Vagina (tissue), 2 donors: ENCODE measurements around the gene FES.
"Not testable (repeated sequence)": the region's sequence is repeated elsewhere in the genome, so short reads cannot be mapped to it uniquely, and the experiment has no call there.

Experiments
- CTCF ChIP-seq, 3 experiments: fragments of 450-650 bp in 2 of 3; fragments of 200-600 bp in 1 of 3; sonication (generic) in 1 of 3; IDR thresholded peaks; one replicate each; pipeline ENCODE4 v1.5.1; 2017 to 2019; ENCODE audit warnings: antibody characterized with exemption in 3 of 3, mild to moderate bottlenecking in 2 of 3, moderate library complexity in 2 of 3
- POLR2AphosphoS5 ChIP-seq, 2 donors: sonication (generic); formaldehyde crosslinking; IDR thresholded peaks; one replicate each; pipeline ENCODE4 v1.9.0; 2017; ENCODE audit warnings: antibody characterized with exemption in 2 of 2, mild to moderate bottlenecking in 2 of 2, low read depth in 1 of 2; ENCODE audit not compliant: insufficient read depth in 1 of 2

GRCh38 chr15:90922712-90923322 is 38.5 kb downstream of the FES start:
- not testable (repeated sequence) for TF ChIP-seq CTCF (IDR thresholded peaks at IDR 0.05); POLR2AphosphoS5 (IDR thresholded peaks at IDR 0.05; ENCODE audit: insufficient read depth in 1 of 2, low read depth in 1 of 2)
